ENCODE measurements around the gene OGT.

DNA sequence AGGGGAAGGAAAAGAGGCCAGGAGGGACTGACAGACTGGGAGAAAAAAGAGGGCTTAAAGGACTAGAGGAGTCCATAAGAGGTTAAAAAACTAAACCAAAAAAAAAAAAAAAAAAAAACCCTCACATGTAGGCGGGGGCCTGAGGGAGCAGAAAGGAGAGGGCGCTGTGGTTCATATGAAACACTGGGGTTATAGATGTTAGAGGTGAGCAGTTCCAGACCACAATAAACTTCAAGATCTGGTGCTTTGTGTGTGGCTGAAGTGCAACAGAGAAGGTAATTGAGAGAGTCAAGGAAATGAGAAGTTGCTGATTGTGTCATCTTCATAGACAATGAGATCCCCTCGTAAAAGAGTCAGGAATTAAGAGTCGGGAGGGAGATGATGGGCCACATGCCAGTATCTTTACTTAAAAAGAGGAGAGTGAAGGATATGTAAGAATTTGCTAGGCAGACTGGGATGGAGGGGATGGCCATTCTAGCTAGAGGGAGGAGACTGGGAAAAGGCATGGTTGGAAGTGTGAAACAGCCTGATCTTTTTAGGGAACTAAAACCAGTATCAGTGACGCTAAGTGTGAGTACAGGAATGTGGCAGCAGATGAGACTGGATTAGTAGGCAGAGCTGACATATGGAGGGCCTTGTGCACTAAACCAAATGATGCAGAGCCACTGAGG, 18.4 kb upstream of the OGT start:
- TF ChIP-seq EP300 (IDR thresholded peaks at IDR 0.05): no peak
- no peak for TF ChIP-seq POLR2A (IDR thresholded peaks at IDR 0.05)
- TF ChIP-seq, protein P1, sequence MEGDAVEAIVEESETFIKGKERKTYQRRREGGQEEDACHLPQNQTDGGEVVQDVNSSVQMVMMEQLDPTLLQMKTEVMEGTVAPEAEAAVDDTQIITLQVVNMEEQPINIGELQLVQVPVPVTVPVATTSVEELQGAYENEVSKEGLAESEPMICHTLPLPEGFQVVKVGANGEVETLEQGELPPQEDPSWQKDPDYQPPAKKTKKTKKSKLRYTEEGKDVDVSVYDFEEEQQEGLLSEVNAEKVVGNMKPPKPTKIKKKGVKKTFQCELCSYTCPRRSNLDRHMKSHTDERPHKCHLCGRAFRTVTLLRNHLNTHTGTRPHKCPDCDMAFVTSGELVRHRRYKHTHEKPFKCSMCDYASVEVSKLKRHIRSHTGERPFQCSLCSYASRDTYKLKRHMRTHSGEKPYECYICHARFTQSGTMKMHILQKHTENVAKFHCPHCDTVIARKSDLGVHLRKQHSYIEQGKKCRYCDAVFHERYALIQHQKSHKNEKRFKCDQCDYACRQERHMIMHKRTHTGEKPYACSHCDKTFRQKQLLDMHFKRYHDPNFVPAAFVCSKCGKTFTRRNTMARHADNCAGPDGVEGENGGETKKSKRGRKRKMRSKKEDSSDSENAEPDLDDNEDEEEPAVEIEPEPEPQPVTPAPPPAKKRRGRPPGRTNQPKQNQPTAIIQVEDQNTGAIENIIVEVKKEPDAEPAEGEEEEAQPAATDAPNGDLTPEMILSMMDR (IDR thresholded peaks at IDR 0.05): no peak

Measured in gastroesophageal sphincter (tissue), 3 donors.